ENCODE measurements around the gene COL4A2.
"Not testable (repeated sequence)": the region's sequence is repeated elsewhere in the genome, so short reads cannot be mapped to it uniquely, and the experiment has no call there.

COL4A2 gene

DNA sequence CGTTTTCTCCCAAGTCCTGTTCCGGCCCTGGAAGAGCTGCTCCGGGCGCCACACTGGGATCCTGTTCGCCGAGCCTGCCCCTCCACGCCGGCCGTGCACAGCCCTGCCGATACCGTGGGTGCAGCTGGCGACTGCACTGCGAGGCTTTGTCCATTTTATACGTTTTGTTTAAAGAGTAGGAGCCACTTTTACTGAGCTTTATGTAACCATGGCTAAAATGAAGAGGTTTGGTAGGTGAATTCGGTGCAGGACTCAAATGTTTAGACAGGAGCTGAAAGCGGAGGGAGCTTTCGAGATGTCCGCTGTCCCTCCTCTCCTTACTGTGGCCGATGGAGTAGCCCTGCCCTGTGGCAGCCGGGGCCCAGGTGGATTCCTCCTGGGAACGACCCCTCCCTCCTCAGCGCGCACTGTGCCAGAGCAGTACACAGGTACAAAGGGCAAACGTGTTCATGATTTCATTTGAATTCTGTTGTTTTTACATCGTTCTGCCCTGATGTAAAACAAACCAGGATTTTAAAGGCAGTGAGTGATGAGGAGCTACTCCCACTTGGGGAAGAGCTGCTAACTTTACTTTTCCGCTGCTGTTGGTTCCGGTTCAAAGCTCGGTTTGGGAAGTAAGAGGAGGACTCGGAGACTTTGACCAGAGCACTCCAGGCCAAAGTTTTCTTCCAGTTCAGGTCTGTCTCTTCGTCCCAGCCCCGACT is 1.7 kb downstream of the COL4A2 start:
- no peak for DNase-seq

DNA sequence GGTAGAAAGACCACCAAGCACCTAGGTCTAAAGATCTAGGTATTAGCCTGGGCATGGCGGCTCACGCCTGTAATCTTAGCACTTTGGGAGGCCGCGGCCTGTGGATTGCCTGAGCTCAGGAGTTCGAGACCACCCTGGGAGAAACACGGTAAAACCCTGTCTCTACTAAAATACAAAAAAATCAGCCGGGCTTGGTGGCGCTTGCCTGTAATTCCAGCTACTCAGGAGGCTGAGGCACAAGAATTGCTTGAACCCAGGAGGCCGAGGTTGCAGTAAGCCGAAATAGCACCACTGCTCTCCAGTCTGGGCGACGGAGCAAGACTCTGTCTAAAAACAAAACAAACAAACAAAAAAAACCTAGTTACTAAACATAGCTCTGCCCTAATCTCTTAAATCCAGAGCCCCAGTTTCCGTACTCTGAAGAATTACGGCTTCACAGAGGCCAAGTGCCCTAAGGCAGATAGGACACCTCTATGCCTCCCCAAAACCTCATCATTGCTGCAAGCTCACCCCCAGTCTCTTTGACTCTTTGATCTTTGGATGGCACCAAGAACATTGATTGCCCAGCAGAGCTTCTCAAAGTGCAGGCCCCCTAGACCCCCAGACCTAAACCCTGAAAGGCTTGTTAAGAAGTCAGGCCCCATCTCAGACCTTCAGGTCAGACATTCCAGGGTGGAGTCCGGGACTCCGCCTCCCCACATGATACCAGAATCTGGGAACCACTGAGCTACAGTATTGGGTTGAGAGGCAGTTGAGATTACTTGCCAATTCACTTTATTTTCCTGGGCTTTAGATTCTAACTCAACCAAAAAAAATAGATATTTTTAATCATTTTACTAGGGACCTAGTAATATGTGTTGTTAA is 2.8 kb downstream of the COL4A2 start:
- no peak for DNase-seq

DNA sequence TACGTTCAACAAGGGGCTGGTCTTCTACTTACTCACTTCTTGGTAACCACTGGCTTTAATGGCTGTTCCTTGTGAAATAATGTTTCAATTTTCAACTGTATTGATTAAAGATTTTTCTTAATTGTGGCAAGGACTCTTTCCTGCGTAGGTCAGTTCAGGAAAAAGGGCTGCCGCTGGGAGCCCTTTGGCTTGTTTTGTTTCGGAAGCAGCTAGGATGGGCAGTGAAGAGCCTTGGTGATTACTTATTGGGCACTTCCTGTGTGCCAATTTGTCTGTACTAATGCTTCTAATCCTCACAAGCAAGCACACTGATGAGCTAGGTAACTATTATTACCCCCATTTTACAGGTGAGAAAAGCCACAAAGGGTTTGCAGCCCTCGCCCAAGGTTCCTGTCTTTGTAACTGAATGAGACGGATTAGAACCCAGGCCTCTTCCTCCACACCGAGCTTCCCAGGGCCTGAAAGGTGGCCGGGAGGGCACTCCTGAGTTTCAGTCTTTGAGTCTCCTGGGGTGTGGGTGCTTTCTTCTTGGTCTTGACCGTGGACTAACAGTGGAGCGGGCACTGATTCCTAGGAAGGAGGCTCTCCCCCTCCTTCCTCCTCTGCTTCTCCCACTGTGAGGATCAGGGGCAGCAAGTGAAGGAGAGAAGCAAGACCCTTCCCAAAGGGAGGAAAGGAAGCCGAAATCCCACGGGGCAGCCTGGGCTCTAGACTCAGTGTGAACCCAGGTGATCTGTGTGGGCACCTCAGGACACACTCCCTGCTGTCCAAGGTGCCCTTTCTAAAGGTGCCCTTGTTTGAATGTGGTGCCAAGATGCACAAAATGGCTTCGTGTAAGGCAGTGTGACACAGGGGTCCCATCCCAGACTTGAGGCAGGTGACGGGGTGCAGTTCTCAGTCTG is 3.7 kb downstream of the COL4A2 start:
- no peak for DNase-seq

DNA sequence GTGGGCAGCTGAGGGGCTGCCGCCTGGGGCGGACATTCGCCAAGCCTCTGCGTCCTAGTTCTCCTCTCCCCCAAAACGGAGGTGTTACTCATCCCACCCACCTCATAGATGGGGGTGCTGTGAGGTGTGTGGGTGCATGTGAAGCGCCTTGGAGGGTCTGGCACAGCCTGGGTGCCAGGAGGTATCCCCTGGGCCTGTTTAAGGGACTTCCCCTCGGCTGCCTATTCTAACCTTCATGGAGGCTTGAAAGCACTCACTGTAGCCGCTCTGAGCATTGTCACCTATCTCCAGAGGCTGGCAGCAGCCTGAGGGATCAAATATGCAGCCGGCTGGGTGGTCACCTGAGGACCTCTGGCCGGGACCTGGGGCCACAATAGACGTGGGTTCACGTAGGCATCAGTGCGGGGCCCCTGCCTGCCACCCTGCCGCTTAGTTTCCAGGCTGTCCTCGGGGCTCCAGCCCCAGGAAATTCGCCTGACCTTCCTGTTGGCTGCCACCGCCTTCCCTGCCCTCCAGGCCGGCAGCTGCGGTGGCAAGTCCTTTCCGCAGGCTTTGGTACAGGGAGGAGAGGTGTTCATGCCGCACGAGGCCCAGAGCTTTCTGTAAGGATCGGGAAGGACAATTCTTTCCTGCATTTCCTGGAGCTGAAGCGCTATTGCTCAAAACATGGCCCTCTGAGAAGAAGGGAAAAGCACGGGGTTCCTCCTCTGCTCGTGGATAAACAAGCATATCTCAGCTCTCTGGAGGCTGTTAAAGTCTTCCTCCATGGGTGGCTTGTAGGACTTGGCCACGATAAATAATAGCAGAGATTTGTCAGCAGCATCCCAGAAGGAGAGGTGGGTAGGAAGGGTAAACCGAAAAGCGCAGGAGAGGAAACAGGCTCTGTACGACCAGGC is 4.6 kb downstream of the COL4A2 start:
- no peak for DNase-seq

DNA sequence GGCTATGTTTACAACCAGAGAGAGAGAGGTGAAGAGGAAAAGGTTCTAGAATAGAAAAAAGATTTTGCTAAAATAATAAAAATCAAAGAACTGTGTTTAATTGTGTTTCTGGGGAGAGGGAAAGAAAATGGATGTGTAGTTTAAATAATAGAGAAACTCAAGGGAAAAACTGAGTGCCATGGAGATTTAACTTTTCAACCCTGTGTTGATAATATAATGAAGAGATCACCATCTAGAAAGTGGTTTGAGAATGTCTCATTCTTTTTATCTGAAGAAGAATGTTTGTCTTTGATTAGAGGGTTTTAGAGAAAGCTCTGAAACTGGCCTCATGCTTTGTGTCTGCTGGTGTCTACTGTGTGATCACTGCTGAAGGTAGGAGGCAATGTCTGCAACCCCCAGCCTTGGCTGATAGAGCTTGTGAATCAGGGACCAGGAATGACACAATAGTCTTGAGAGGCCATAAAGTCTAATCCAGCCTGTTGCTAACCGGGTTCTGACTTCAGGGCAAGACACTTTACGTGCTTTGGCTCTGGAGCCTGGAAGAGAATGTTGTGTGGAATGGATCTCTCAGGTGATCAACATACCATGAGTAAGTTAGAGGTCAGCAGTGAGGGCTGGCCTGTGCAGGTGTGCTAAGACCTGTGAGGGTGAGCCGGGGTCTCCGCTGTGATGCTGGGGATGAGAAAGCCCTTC is 5.4 kb downstream of the COL4A2 start:
- DNase-seq, result no peak

DNA sequence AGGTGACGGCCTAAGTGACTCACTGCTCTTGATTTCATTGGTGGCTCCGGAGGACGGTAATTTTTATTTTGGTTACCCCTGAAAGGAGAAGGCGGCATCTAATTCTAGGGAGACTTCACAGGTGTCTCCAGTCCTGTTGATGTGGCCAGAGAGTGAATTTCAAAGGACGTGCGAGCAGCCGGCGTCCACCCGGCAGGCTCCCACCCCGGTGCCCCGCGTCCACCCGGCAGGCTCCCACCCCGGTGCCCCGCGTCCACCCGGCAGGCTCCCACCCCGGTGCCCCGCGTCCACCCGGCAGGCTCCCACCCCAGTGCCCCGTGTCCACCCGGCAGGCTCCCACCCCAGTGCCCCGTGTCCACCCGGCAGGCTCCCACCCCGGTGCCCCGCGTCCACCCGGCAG is 6.2 kb downstream of the COL4A2 start:
- not testable (repeated sequence) for DNase-seq

DNA sequence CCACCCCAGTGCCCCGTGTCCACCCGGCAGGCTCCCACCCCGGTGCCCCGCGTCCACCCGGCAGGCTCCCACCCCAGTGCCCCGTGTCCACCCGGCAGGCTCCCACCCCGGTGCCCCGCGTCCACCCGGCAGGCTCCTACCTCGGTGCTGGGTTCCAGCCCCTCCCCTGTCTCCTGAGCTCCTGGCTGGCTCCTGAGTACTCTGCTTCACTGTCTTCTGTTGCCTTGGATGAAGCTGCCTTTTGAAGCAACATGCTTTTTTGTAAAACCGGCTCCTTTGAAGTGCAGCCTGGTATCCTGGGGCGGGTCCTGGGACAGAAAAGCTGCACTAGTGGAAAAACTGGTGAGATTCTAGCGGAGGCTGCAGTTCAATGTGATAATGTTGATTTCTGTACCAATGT is 6.6 kb downstream of the COL4A2 start:
- DNase-seq, result not testable (repeated sequence)

DNA sequence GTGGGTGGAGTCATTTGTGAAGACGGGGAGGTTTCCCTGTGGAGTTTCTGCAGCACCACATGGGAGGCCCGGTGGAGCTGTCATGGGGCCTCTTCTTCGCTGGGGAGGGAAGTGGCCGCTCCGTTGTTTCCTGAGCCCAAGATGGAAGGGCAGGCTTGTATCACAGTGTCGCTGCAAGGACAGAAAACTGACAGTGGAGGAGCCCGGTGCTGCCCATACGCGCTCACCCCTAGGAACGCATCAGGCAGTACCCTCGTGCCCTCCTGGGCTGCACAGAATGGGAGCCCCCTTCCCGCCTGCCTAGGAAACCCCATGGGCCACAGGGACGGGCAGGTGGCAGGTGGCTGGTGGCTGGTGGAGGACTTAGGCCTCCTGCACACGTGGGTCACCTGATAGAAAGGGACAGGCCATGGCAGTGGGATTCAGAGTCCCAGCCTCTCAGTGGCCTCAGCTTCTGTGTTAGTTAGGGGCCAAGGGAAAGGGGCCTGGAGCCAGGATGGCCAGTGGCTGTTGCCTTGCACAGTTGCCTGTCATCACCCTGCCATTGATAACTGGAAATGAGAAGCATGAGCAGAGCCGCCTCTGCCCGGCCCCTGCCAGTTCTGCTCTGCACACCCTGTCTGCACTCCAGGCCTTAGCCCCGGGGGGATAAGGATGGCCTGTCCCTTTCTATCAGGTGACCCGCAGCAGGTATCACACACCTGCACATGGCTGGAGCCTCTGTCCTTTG is 7.6 kb downstream of the COL4A2 start:
- DNase-seq, result no peak

DNA sequence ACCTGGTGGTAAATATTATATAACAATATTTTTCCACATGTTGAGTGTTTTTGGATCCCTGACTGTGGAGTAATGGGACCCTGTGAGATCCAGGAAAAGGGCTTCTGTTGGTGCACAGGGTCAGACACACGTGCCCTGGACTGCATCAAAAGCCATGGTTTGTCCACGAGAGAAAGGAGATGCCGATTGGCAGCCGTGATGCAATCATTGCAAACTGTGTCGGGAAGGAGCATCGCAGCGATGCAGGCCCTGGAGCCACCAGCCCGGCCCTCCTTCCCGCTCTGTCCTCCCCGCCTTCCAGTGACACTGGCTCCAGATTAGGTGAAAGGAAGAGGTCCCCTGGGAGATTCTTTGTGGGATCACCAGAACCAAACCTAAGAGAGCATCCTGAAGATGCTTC is 9.1 kb downstream of the COL4A2 start:
- no peak for DNase-seq

DNA sequence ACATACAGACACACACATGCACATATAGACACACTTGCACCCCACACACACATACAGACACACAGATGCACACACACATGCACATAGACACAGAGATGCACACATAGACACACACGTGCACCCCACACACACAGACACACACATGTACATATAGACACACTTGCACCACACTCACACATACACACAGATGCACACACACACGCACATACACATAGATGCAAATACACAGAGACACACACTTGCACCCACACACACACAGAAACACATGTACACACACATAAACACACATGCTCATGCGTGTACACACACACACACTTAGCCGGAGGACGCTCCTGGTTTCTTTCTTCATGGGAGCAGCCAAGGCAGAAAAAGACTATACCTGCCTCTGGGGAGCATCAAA is 10.0 kb downstream of the COL4A2 start:
- no peak for DNase-seq

DNA sequence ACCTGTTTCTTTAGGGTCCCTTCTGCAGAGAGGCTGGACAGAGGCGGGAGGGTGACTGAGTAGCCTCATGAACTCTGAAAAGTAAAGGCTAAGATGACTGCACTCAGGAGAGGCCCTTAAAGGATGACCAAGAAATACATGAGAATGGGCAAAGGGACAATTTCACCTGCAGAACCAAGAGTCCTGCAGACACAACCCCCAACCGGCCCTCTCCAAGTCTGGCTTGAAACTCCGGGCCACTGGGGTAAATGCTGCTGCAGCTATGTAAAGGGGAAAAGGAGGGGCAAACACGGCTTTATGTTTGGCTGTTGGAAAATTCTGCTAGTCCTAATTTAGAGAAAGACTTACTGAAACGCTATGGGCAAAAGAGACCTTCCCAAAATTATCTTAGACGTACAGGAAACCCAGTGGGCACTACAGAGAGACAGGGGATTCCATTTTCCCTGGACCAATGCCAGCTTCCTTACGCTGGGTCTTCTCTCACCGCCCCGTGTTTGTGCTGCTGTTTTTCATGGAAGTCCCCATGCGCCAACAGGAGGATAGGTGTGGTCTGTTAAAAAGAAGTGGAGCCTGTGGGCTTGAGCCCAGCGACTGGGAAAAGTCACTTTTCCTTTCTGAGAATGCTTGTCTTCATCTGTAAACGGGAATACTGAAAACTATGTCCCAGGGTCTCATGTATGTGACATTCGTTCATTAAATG is 10.6 kb downstream of the COL4A2 start:
- no peak for DNase-seq

DNA sequence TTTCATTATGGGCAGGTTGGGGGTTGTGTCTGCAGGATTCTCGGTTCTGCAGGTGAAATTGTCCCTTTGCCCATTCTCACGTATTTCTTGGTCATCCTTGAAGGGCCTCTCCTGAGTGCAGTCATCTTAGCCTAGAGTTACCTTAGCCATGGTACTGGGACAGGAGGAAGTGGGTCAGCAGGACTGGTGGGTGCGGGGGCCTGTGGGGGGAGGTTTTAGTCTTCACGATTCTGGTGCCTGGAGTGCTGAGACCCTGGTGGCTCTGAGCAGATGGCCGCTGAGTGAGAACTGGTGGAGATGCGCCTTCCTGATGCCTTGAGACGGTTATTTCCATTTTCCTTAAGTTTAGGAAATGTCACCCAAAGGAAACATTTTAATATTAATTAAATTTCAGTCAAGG is 11.8 kb downstream of the COL4A2 start:
- DNase-seq, result no peak

DNA sequence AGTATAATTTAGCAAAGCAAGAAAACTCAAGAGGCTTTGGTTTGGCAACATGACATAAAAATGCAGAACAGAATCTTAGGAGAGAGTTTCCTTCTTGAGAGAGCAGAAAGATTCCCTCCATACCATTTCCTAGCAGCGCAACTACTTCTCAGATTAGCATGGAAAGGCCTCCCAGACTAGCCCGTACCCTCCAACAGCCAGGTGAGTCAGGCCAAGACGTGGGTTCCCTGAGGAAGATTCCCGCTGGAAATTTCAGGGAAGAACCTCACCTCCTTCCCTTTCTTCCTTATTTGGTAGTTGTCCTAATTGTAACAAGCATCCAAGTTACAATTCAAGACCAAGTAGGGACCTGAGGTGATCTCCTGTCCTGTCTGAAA is 12.3 kb downstream of the COL4A2 start:
- no peak for DNase-seq

DNA sequence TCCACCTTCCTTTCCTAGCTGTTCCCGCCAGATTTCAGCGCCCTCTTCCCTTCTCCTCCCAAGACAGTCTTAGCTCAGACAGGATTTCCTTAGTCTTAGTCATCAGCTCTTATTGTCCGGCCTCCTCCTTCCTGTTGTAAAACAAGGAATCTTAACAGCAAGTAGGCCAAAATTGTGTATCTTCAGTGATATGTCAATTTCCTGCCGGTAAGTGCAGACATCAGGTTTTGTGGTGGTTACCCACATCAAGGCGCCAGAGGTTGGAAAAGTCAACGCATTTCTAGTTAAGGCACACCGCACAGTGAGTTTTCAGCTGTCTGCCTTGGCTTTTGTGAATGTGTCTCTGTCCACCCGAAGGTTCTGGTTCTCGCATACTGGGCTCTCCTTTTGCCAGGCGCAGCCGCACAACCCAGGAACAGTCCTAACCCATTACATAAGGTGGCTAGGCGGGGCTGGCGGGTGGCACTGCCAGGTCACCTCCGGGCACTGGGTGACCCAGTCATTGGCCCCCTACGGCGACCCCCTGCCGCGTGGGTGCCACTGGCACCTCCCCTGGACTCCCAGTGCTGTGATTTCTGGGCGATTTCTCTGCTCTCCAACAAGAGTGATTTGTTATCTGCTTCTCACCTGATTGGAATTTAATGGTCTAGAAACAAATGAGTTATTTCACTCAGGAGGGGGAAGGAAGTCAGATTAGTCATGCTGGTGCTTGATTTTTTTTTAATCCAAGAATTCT is 12.9 kb downstream of the COL4A2 start:
- no peak for DNase-seq

DNA sequence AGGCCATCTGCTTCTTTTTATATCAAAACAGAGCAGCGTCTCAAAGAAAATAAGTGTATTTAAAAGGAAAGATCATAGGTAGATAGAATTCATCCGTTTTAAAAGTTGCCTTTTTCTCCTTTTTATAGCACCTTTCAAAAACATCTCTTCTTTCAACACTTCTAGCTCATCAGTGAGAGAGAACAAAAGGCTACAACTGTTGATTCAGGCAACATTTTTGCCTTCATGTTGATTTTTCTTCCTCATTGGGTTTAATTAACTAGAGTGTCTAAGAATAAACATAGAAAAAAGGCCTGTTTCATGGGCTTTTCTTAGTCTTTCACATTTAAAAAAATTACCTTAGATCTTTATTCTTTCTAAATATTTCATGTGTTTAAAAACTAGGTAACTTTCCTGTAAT is 13.6 kb downstream of the COL4A2 start:
- no peak for DNase-seq

DNA sequence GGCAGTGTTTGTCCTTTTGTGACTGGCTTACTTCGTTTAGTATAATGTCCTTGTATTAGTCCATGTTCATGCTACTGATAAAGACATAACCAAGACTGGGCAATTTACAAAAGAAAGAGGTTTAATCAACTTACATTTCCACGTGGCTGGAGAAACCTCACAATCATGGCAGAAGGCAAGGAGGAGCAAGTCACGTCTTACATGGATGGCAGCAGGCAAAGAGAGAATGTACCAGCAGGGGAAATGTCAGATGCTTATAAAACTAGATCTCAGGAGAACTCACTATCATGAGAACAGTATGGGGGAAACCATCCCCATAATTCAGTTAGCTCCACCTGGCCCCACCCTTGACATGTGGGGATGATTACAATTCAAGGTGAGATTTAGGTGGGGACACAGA is 14.5 kb downstream of the COL4A2 start:
- DNase-seq, result not testable (repeated sequence)

DNA sequence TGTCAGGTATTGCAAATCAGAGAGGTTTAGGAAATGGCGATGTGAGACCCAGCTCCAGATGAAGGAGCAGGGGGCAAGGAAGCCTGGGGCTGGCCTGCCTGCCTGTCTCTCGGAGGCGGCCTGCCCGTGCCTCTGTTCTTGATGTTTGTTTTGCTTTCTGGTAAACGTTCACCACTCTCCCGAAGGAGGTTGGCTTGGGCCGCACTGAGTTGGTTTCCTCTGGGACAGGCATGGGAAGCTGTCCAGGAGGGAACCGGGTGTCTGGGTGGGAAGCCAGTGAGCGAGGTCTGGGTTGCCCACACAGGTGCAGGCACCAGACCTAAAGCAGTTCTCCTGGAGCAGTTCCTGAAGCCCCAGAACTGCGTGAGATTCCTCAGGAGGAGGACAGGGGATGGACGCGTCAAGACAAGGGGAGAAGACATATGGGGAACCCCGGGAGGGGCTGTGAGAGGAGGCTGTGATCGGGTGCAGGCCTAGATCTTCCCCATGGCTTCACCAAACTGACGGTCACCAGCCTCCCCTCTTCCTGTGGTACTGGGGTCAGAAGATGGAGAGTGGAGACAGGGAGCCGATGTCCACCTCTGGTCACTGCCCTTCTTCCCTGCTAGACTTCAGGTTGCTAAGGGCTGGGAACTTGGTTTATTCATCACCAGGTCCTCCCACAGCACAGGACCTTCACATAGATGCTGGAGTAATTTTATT is 15.2 kb downstream of the COL4A2 start:
- no peak for DNase-seq

DNA sequence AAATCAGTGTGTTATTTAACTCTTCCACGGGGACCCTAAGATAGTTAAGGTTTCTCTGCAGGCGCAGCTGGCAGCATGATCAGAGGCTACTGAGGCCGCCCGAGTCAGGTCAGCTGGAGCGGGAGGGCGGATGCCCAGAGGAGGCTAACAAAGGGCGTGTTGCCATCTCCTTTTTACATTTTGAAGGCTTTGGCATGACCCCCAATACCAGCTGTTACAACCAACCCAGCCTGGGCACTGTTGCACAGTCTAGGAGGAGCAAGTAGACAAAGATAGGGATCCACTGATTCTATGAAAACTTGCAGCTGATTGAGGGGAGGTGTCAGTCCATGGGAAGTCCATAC is 15.7 kb downstream of the COL4A2 start:
- no peak for DNase-seq

Measured in SHP77 (cell line).